CMK (cell line): ENCODE results near the gene CPB1.

Experiments used
- DNase-seq: peaks from one replicate; pipeline ENCODE4 v3.0.0-alpha.2; 2010; ENCODE audit warnings: low read depth

CPB1 gene

DNA sequence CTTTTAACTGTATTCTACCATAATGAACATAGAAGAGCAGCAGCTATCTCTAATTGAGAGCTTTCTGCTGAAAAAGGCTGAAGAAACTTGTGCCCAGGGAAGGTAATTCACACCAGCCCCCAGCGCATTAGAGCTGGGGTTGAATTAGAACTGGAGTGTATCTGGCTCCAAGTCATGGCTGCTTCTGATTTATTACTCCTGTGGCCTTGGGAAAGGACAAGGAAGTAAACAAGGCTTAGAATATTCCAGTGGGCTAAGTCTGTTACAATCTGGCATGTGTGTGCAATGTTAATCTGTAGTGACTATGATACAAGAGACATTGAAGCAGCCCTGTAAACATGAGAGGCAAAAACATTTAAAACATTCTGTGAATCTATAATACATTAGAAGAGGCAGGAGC is 55.6 kb downstream of the CPB1 start:
- DNase-seq, result no peak

- DNase-seq, result no peak
Observed at GRCh38 chr3:148884261-148884660, 56.6 kb downstream of the CPB1 start.

GRCh38 chr3:148889828-148890227 is 62.2 kb downstream of the CPB1 start:
- no peak for DNase-seq

DNA sequence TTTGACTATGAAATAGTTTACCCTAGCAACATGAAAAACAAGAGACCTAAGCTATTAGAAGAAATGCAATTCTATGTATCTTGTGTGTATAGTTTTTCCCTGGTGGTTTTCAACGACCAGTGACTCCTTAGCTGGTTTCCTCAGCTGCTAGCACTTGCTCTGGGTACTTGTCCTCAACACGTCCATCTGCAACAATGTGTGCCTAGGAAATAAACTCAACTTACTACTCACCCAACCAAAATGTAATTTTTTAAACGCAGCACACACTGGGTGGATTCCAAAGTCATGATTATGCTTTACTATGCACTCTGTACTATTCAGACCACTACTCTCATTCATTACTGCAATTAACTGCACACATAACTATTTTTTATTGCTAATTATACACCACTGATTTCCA is 68.5 kb downstream of the CPB1 start:
- DNase-seq, result no peak

- DNase-seq, result no peak
Observed at GRCh38 chr3:148901987-148902791, 74.6 kb downstream of the CPB1 start.

GRCh38 chr3:148903022-148903442 is 75.4 kb downstream of the CPB1 start:
- DNase-seq, result no peak

DNA sequence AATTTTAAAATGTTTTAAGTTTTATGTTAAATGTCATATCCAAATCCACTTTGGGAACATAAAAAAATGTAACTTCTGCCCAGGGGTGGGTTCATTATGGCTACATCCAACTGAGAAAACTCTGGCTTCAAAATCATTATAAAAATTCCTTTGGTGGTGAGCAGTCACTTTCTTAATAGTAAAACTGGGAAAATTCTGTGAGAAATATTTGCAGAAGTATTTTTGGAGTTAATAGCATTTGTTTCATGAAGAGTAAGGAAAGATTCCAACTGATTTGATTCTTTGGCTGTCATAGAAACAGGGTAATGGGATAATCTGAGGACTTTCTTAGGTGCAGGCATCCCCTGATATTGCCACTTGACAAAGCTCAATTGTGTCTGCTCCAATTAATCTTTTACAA is 76.3 kb downstream of the CPB1 start:
- DNase-seq, result no peak

DNA sequence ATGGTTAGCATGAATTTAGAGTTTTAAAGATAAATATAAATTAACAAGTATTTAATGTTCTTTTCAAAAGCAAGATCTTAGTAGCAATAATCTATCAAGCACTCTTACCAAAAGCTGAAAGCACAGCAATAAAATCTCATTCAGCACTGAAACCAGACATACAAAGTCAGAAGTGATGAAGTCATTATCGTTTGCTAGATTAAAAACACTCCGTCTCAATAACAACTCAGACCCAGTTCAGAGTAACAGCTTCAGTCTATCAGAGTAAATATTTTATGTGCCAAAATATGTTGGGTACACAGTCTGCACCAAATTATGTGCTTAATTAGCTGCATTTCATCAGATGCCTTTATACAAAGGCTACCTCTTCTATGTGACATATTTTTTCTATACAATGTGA is 79.1 kb downstream of the CPB1 start:
- DNase-seq, result no peak
